ENCODE data around the gene SMC3.

Gene SMC3

GRCh38 chr10:110631934-110632333 lies 64.4 kb downstream of the SMC3 start:
- TF ChIP-seq CTCF (IDR thresholded peaks at IDR 0.05; ENCODE audit: low read depth, low read length, missing control alignments), result no peak
- DNase-seq (ENCODE audit: extremely low read depth, low read depth), result no peak
- no peak overlapping the region for H3K4me3 ChIP-seq (replicated peaks; ENCODE audit: low read depth, low read length)

GRCh38 chr10:110632591-110633215 lies 65.2 kb downstream of the SMC3 start:
- TF ChIP-seq CTCF (IDR thresholded peaks at IDR 0.05; ENCODE audit: low read depth, low read length, missing control alignments), result no peak
- no peak for DNase-seq (ENCODE audit: extremely low read depth, low read depth)
- H3K4me3 ChIP-seq (replicated peaks; ENCODE audit: low read depth, low read length), result no peak overlapping the region

- no peak for TF ChIP-seq CTCF (IDR thresholded peaks at IDR 0.05; ENCODE audit: low read depth, low read length, missing control alignments)
- DNase-seq (ENCODE audit: extremely low read depth, low read depth), result no peak
- H3K4me3 ChIP-seq (replicated peaks; ENCODE audit: low read depth, low read length), result no peak overlapping the region
These were observed 67.2 kb downstream of the SMC3 start for GRCh38 chr10:110634527-110635209.

GRCh38 chr10:110636572-110636931 lies 69.1 kb downstream of the SMC3 start:
- no peak for TF ChIP-seq CTCF (IDR thresholded peaks at IDR 0.05; ENCODE audit: low read depth, low read length, missing control alignments)
- H3K4me3 ChIP-seq (replicated peaks; ENCODE audit: low read depth, low read length), result no peak overlapping the region
- no peak for DNase-seq (ENCODE audit: extremely low read depth, low read depth)

GRCh38 chr10:110636932-110637557 lies 69.5 kb downstream of the SMC3 start:
- TF ChIP-seq CTCF (IDR thresholded peaks at IDR 0.05; ENCODE audit: low read depth, low read length, missing control alignments), result no peak

GRCh38 chr10:110637558-110638053 lies 70.1 kb downstream of the SMC3 start:
- no peak overlapping the region for H3K4me3 ChIP-seq (replicated peaks; ENCODE audit: low read depth, low read length)
- no peak for TF ChIP-seq CTCF (IDR thresholded peaks at IDR 0.05; ENCODE audit: low read depth, low read length, missing control alignments)

More at GRCh38 chr10:110636932-110637557, 69.5 kb downstream of the SMC3 start:
- no peak overlapping the region for H3K4me3 ChIP-seq (replicated peaks; ENCODE audit: low read depth, low read length)
- DNase-seq (ENCODE audit: extremely low read depth, low read depth), result no peak

More at GRCh38 chr10:110637558-110638053, 70.1 kb downstream of the SMC3 start:
- no peak for DNase-seq (ENCODE audit: extremely low read depth, low read depth)

All from HFF-Myc (cell line).